HEK293 (cell line): ENCODE results near the gene CLASP2.

ENCODE experiments used
- GLI4 ChIP-seq: fragments of 450-650 bp; formaldehyde crosslinking; IDR thresholded peaks from 2 replicates; pipeline ENCODE4 v1.5.1; 2016; ENCODE audit warnings: missing biosample characterization, missing genetic modification characterization
- HOXD13 ChIP-seq: sonication (generic); formaldehyde crosslinking; IDR thresholded peaks from 2 replicates; pipeline ENCODE4 v1.8.0; 2022; ENCODE audit warnings: missing genetic modification reagents, borderline replicate concordance
- ZNF140 ChIP-seq: fragments of 450-650 bp; formaldehyde crosslinking; IDR thresholded peaks from 2 replicates; pipeline ENCODE4 v1.5.1; 2016; ENCODE audit warnings: missing biosample characterization, missing genetic modification characterization
- ZNF175 ChIP-seq: fragments of 450-650 bp; formaldehyde crosslinking; IDR thresholded peaks from 2 replicates; pipeline ENCODE4 v1.5.1; 2016; ENCODE audit warnings: missing biosample characterization, missing genetic modification characterization
- ZNF354C ChIP-seq: fragments of 450-650 bp; formaldehyde crosslinking; IDR thresholded peaks from 2 replicates; pipeline ENCODE4 v1.5.1; 2016; ENCODE audit warnings: missing biosample characterization, missing genetic modification characterization, low read depth, borderline replicate concordance
- ZNF548 ChIP-seq: fragments of 450-650 bp; formaldehyde crosslinking; IDR thresholded peaks from 2 replicates; pipeline ENCODE4 v1.5.1; 2016; ENCODE audit warnings: missing biosample characterization, missing genetic modification characterization
- ZNF707 ChIP-seq: fragments of 450-650 bp; formaldehyde crosslinking; IDR thresholded peaks from 2 replicates; pipeline ENCODE4 v1.5.1; 2016; ENCODE audit warnings: missing biosample characterization, missing genetic modification characterization
- ZNF747 ChIP-seq: fragments of 450-650 bp; formaldehyde crosslinking; IDR thresholded peaks from 2 replicates; pipeline ENCODE4 v1.5.1; 2016; ENCODE audit warnings: missing biosample characterization, missing genetic modification characterization
- ZNF76 ChIP-seq: fragments of 450-650 bp; formaldehyde crosslinking; IDR thresholded peaks from 2 replicates; pipeline ENCODE4; 2016; ENCODE audit warnings: low read depth, missing biosample characterization, missing genetic modification characterization, borderline replicate concordance
- TF ChIP-seq, protein P1 (sequence below): fragments of 450-650 bp; formaldehyde crosslinking; IDR thresholded peaks from 2 replicates; pipeline ENCODE4 v1.5.1; 2016; ENCODE audit warnings: missing biosample characterization, missing genetic modification characterization
- TF ChIP-seq, protein P2 (sequence below): fragments of 450-650 bp; formaldehyde crosslinking; IDR thresholded peaks from 2 replicates; pipeline ENCODE4 v1.5.1; 2017; ENCODE audit warnings: missing biosample characterization, missing genetic modification characterization
- TF ChIP-seq, protein P3 (sequence below): fragments of 450-650 bp; formaldehyde crosslinking; IDR thresholded peaks from 2 replicates; pipeline ENCODE4 v1.5.1; 2016; ENCODE audit warnings: missing biosample characterization, missing genetic modification characterization
- TF ChIP-seq, protein P4 (sequence below): fragments of 450-650 bp; formaldehyde crosslinking; optimal IDR thresholded peaks from 2 replicates; pipeline ENCODE3; 2016; ENCODE audit warnings: missing biosample characterization, mild to moderate bottlenecking, missing genetic modification characterization
- TF ChIP-seq, protein P5 (sequence below): fragments of 450-650 bp; formaldehyde crosslinking; IDR thresholded peaks from 2 replicates; pipeline ENCODE4 v1.5.1; 2016; ENCODE audit warnings: missing biosample characterization, missing genetic modification characterization

DNA sequence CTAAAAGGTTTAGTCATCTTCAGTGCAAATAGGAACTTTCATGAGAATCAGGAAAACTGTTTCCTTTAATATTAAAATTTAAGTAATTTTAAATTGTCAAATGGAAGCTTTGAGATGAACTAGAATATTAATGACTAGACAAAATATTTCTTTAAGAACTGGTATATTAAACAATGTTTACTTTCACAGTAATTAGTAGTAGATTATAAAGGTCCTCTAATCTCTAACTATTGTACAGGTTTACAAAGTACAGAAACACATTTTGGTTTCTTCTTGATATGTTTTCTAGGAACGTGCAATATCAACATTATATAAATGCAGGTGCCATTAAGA lies 138.9 kb downstream of the CLASP2 start:
- TF ChIP-seq HOXD13 (CRISPR knock-in tag): no peak
- TF ChIP-seq, protein P1, sequence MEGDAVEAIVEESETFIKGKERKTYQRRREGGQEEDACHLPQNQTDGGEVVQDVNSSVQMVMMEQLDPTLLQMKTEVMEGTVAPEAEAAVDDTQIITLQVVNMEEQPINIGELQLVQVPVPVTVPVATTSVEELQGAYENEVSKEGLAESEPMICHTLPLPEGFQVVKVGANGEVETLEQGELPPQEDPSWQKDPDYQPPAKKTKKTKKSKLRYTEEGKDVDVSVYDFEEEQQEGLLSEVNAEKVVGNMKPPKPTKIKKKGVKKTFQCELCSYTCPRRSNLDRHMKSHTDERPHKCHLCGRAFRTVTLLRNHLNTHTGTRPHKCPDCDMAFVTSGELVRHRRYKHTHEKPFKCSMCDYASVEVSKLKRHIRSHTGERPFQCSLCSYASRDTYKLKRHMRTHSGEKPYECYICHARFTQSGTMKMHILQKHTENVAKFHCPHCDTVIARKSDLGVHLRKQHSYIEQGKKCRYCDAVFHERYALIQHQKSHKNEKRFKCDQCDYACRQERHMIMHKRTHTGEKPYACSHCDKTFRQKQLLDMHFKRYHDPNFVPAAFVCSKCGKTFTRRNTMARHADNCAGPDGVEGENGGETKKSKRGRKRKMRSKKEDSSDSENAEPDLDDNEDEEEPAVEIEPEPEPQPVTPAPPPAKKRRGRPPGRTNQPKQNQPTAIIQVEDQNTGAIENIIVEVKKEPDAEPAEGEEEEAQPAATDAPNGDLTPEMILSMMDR (tag by site-specific recombination): no peak
- no peak for TF ChIP-seq ZNF76
- TF ChIP-seq, protein P2, sequence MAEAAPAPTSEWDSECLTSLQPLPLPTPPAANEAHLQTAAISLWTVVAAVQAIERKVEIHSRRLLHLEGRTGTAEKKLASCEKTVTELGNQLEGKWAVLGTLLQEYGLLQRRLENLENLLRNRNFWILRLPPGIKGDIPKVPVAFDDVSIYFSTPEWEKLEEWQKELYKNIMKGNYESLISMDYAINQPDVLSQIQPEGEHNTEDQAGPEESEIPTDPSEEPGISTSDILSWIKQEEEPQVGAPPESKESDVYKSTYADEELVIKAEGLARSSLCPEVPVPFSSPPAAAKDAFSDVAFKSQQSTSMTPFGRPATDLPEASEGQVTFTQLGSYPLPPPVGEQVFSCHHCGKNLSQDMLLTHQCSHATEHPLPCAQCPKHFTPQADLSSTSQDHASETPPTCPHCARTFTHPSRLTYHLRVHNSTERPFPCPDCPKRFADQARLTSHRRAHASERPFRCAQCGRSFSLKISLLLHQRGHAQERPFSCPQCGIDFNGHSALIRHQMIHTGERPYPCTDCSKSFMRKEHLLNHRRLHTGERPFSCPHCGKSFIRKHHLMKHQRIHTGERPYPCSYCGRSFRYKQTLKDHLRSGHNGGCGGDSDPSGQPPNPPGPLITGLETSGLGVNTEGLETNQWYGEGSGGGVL: no peak
- no peak for TF ChIP-seq ZNF354C (tag by site-specific recombination)
- TF ChIP-seq ZNF747 (tag by site-specific recombination): no peak
- TF ChIP-seq, protein P3, sequence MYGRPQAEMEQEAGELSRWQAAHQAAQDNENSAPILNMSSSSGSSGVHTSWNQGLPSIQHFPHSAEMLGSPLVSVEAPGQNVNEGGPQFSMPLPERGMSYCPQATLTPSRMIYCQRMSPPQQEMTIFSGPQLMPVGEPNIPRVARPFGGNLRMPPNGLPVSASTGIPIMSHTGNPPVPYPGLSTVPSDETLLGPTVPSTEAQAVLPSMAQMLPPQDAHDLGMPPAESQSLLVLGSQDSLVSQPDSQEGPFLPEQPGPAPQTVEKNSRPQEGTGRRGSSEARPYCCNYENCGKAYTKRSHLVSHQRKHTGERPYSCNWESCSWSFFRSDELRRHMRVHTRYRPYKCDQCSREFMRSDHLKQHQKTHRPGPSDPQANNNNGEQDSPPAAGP (tag by site-specific recombination): no peak
- no peak for TF ChIP-seq ZNF140 (tag by site-specific recombination)
- no peak for TF ChIP-seq ZNF175 (tag by site-specific recombination)
- no peak for TF ChIP-seq GLI4 (tag by site-specific recombination)
- TF ChIP-seq, protein P4, sequence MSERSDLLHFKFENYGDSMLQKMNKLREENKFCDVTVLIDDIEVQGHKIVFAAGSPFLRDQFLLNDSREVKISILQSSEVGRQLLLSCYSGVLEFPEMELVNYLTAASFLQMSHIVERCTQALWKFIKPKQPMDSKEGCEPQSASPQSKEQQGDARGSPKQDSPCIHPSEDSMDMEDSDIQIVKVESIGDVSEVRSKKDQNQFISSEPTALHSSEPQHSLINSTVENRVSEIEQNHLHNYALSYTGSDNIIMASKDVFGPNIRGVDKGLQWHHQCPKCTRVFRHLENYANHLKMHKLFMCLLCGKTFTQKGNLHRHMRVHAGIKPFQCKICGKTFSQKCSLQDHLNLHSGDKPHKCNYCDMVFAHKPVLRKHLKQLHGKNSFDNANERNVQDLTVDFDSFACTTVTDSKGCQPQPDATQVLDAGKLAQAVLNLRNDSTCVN (tag by site-specific recombination): no peak
- no peak for TF ChIP-seq ZNF548 (tag by site-specific recombination)
- TF ChIP-seq, protein P5, sequence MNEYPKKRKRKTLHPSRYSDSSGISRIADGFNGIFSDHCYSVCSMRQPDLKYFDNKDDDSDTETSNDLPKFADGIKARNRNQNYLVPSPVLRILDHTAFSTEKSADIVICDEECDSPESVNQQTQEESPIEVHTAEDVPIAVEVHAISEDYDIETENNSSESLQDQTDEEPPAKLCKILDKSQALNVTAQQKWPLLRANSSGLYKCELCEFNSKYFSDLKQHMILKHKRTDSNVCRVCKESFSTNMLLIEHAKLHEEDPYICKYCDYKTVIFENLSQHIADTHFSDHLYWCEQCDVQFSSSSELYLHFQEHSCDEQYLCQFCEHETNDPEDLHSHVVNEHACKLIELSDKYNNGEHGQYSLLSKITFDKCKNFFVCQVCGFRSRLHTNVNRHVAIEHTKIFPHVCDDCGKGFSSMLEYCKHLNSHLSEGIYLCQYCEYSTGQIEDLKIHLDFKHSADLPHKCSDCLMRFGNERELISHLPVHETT (tag by site-specific recombination): no peak
- no peak for TF ChIP-seq ZNF707 (tag by site-specific recombination)
